Activated CD8-positive, alpha-beta T cell treated with anti-CD3 and anti-CD28 coated beads for 36 hours (primary cell): Measurements from ENCODE around the gene PET100. TPM values are rescaled to one million over a fixed set of nuclear protein-coding genes. Genes with fewer than 3 reads are reported as not detected.

Source experiments
- ATAC-seq: fragments of 200-7000 bp; cut with Tn5 transposase; one replicate; pipeline ENCODE4 v1.10.0; 2021; ENCODE audit warnings: mild to moderate bottlenecking, moderate library complexity
- CTCF ChIA-PET: fragments of 350-600 bp; sonication (Branson Sonifier 250); formaldehyde crosslinking; loops from one replicate; lab custom pipeline; 2021; ENCODE audit warnings: antibody characterized with exemption; lab: Charles Lee
- POLR2A ChIA-PET: fragments of 350-600 bp; sonication (Branson Sonifier 250); formaldehyde crosslinking; loops from one replicate; lab custom pipeline; 2021; ENCODE audit warnings: antibody characterized with exemption; lab: Charles Lee
- DNase-seq: peaks from one replicate; pipeline ENCODE4 v3.0.0-alpha.2; 2020
- H3K27ac Mint-ChIP-seq: one replicate; pipeline ENCODE4 v1.8.0; 2021; ENCODE audit warnings: mild to moderate bottlenecking, mixed read lengths
- H3K27me3 Mint-ChIP-seq: one replicate; pipeline ENCODE4 v1.8.0; 2021; ENCODE audit warnings: mixed read lengths
- H3K36me3 Mint-ChIP-seq: one replicate; pipeline ENCODE4 v1.8.0; 2021; ENCODE audit warnings: low read depth, mixed read lengths
- H3K4me1 Mint-ChIP-seq: one replicate; pipeline ENCODE4 v1.8.0; 2021; ENCODE audit warnings: low read depth, mixed read lengths
- H3K4me3 Mint-ChIP-seq: one replicate; pipeline ENCODE4 v1.8.0; 2021; ENCODE audit warnings: mild to moderate bottlenecking, moderate library complexity, mixed read lengths
- H3K9me3 Mint-ChIP-seq: one replicate; pipeline ENCODE4 v1.8.0; 2021; ENCODE audit warnings: mixed read lengths
- CTCF ChIP-seq: fragments of 200-600 bp; IDR thresholded peaks from one replicate; pipeline ENCODE4 v1.8.0; 2022; ENCODE audit warnings: antibody characterized with exemption, mild to moderate bottlenecking
- intact Hi-C: fragments of 100-400 bp; cut with micrococcal nuclease; formaldehyde crosslinking; loops from one replicate; pipeline ENCODE4 v1.10.0; 2022
- total RNA-seq, 2 experiments: library from RNA; stranded (reverse); gene quantifications; one replicate each; pipeline ENCODE4 v1.2.3, GENCODE V29; 2021

The PET100 gene
- total RNA-seq, 2 experiments from 2014 or later: 71.8 to 83.3 TPM

DNA sequence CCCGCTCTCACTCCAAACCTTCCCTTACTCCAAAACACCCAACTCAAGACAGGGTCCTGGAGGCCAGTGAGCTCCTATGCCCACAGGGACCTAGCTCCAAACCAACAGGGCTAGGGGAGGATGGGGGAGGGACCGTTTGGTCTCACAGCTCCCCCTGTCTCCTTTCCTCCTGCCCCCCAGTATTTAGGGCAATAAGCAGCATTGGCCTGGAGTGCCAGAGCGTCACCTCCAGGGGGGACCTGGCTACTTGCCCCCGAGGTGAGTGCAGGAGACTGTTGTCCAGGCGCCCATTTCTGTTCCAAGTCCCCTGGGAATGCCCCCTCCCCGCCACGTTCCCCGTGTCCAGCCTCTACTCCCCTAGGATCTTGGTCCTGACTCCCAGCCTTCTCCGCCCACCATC is 40.0 kb downstream of the PET100 start:
- POLR2A ChIA-PET: interaction anchor here (1.1 to 2.8 kb wide), 2 partner anchors 9 to 12 kb away, joined by 3 to 11 read pairs; no protein-coding TSS in a partner anchor
- TF ChIP-seq CTCF: no peak

DNA sequence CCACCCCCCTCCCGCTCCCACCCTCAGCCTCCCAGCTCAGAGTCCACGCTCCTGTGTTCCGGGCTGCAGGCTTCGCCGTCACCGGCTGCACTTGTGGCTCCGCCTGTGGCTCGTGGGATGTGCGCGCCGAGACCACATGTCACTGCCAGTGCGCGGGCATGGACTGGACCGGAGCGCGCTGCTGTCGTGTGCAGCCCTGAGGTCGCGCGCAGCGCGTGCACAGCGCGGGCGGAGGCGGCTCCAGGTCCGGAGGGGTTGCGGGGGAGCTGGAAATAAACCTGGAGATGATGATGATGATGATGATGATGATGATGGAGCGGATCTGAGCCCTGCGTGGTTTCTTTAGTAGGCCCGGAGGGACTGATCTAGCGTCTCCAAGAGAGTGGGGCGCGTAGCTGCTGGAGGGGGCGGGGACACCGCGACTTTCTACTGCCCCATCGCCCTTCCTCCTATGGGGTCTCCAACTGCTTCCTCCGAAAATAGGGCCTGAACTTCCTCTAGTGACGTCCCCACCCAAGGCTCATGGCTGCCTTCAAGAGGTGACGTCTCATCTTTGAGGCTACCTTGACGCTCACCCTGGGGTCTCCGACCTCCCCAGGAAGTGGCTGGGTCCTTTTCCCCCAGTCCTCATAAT is 40.7 kb downstream of the PET100 start:
- no peak for TF ChIP-seq CTCF
- Mint-ChIP-seq H3K36me3 (no peaks in the 10 kb centered on the region), H3K27me3 (peaks cover 29% of the 10 kb centered on the region), H3K9me3 (no peaks in the 10 kb centered on the region), H3K4me1 (peaks cover 18% of the 10 kb centered on the region), H3K27ac (peak overlapping the region; percentile 42), H3K4me3 (peak overlapping the region; percentile 50)
- ChIA-PET CTCF (interaction anchor here (1.0 to 4.4 kb wide), 5 partner anchors 11 to 130 kb away, joined by 5 to 28 read pairs (median 7); partner anchors contain the start of gene TRAPPC5), POLR2A (interaction anchor here (1.2 to 2.8 kb wide), 2 partner anchors 12 to 16 kb away, joined by 3 to 11 read pairs; no protein-coding TSS in a partner anchor)
- ATAC-seq (peak; percentile 45), DNase-seq (peak; percentile 58)
- intact Hi-C loops: no loop called here

More for the DNA sequence above, 40.0 kb downstream of the PET100 start:
- Mint-ChIP-seq H3K27ac (no peak overlapping the region), H3K4me3 (peak overlapping the region; percentile 16), H3K36me3 (no peaks in the 10 kb centered on the region), H3K4me1 (peaks cover 18% of the 10 kb centered on the region), H3K9me3 (no peaks in the 10 kb centered on the region), H3K27me3 (peaks cover 29% of the 10 kb centered on the region)
- intact Hi-C loops: no loop called here
- DNase-seq (no peak), ATAC-seq (no peak)
- CTCF ChIA-PET: interaction anchor here (1.1 to 4.4 kb wide), 4 partner anchors 12 to 101 kb away, joined by 5 to 28 read pairs (median 6); partner anchors contain the start of gene TRAPPC5

DNA sequence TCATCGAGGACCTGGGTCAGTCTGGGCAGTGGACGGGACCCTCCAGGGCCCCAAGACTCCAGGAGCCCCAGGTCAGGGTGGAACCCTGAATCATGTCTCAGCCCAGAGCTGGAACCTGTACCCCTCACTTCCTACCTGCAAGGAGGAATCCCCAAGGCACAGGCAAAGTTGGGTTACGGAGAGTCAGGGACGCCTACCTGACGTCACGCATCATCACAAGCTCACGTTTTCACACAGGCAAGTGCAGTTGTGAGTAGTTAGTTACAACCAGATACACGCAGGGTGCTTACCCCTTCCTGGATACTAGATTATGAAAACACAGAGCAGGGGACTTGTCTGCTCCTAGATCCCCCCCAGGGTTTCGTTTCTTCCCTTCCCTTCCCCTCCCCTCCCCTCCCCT is 41.2 kb downstream of the PET100 start:
- H3K4me3 Mint-ChIP-seq: peak overlapping the region; percentile 50
- H3K36me3 Mint-ChIP-seq: no peaks in the 10 kb centered on the region
- ChIA-PET POLR2A (interaction anchor here (1.2 to 2.8 kb wide), 2 partner anchors 13 to 16 kb away, joined by 3 to 11 read pairs; no protein-coding TSS in a partner anchor), CTCF (interaction anchor here (1.0 to 4.4 kb wide), 4 partner anchors 10 to 129 kb away, joined by 5 to 28 read pairs (median 7); partner anchors contain the start of gene TRAPPC5)
- H3K27me3 Mint-ChIP-seq: peaks cover 31% of the 10 kb centered on the region
- H3K27ac Mint-ChIP-seq: peak overlapping the region; percentile 42
- intact Hi-C loops: no loop called here
- no peak for DNase-seq
- no peak for TF ChIP-seq CTCF
- peaks cover 19% of the 10 kb centered on the region for H3K4me1 Mint-ChIP-seq
- H3K9me3 Mint-ChIP-seq: no peaks in the 10 kb centered on the region
- ATAC-seq: no peak

GRCh38 chr19:7672522-7672921 is 42.9 kb downstream of the PET100 start:
- DNase-seq (no peak), ATAC-seq (no peak)
- H3K27ac Mint-ChIP-seq: no peak overlapping the region
- no peaks in the 10 kb centered on the region for H3K36me3 Mint-ChIP-seq
- ChIA-PET POLR2A (no interaction called here), CTCF (interaction anchor here (0.9 kb wide), 1 partner anchor 8 kb away, joined by 8 read pairs; the partner anchor contains the start of gene TRAPPC5)
- no peaks in the 10 kb centered on the region for H3K9me3 Mint-ChIP-seq
- H3K4me3 Mint-ChIP-seq: no peak overlapping the region
- intact Hi-C loops: no loop called here
- TF ChIP-seq CTCF: no peak
- H3K4me1 Mint-ChIP-seq: peaks cover 34% of the 10 kb centered on the region
- H3K27me3 Mint-ChIP-seq: peaks cover 44% of the 10 kb centered on the region
